Epithelial cell of esophagus (primary cell): Measurements from ENCODE around the gene NASP.

Experiments used
- DNase-seq: peaks from one replicate; pipeline ENCODE4 v3.0.0; 2010; ENCODE audit warnings: low read depth
- H3K4me3 ChIP-seq: 2 replicates; pipeline ENCODE4 v1.5.1; 2011; ENCODE audit warnings: mild to moderate bottlenecking, low read length, control low read depth
- TF ChIP-seq, protein P1 (sequence below): IDR thresholded peaks from 2 replicates; pipeline ENCODE4 v1.5.1; 2011; ENCODE audit warnings: low read depth, mild to moderate bottlenecking, low read length, control low read depth, inconsistent platforms; ENCODE audit not compliant: insufficient read depth; ENCODE audit errors: missing control alignments

Gene NASP

GRCh38 chr1:45666836-45667235, 83.0 kb downstream of the NASP start:
- H3K4me3 ChIP-seq = no peak overlapping the region
- TF ChIP-seq, protein P1, sequence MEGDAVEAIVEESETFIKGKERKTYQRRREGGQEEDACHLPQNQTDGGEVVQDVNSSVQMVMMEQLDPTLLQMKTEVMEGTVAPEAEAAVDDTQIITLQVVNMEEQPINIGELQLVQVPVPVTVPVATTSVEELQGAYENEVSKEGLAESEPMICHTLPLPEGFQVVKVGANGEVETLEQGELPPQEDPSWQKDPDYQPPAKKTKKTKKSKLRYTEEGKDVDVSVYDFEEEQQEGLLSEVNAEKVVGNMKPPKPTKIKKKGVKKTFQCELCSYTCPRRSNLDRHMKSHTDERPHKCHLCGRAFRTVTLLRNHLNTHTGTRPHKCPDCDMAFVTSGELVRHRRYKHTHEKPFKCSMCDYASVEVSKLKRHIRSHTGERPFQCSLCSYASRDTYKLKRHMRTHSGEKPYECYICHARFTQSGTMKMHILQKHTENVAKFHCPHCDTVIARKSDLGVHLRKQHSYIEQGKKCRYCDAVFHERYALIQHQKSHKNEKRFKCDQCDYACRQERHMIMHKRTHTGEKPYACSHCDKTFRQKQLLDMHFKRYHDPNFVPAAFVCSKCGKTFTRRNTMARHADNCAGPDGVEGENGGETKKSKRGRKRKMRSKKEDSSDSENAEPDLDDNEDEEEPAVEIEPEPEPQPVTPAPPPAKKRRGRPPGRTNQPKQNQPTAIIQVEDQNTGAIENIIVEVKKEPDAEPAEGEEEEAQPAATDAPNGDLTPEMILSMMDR = no peak
- no peak for DNase-seq

- H3K4me3 ChIP-seq = no peak overlapping the region
- no peak for DNase-seq
- TF ChIP-seq, protein P1 = no peak
These were observed 83.7 kb downstream of the NASP start for GRCh38 chr1:45667321-45668111.
